MG63 (cell line): ENCODE measurements around the gene ATR. TPM values are rescaled to one million over a fixed set of nuclear protein-coding genes. Genes with fewer than 3 reads are reported as not detected.

ENCODE experiments used
- DNase-seq: peaks from one replicate; pipeline ENCODE4 v3.0.0-alpha.2; 2020
- H3K27me3 ChIP-seq: fragments of 250-450 bp; sonication (Bioruptor Pico); 2 replicates; pipeline ENCODE4 v1.5.1; 2020; ENCODE audit warnings: mild to moderate bottlenecking, moderate library complexity
- H3K36me3 ChIP-seq: fragments of 250-450 bp; sonication (Bioruptor Pico); 2 replicates; pipeline ENCODE4 v1.5.1; 2020; ENCODE audit warnings: mild to moderate bottlenecking, moderate library complexity
- H3K4me3 ChIP-seq: fragments of 250-450 bp; sonication (Bioruptor Pico); 2 replicates; pipeline ENCODE4 v1.5.1; 2020; ENCODE audit warnings: mild to moderate bottlenecking, moderate library complexity
- H3K9me3 ChIP-seq: fragments of 250-450 bp; sonication (Bioruptor Pico); 2 replicates; pipeline ENCODE4 v1.5.1; 2020; ENCODE audit warnings: mild to moderate bottlenecking, moderate library complexity
- total RNA-seq: library from RNA; depleted of rRNA; stranded (reverse); fragments of >200 nt; shearing (Covaris generic); gene quantifications from 2 replicates; pipeline ENCODE4 v1.2.3, GENCODE V29; 2014; ENCODE audit warnings: low replicate concordance

Gene ATR
- total RNA-seq, 1 experiment from 2014 or later: 11.1 TPM

GRCh38 chr3:142498397-142499180, 79.9 kb downstream of the ATR start:
- DNase-seq: no peak
- Histone ChIP-seq H3K27me3 (no peaks in the 10 kb centered on the region), H3K36me3 (peaks cover 48% of the 10 kb centered on the region), H3K4me3 (no peak overlapping the region), H3K9me3 (no peaks in the 10 kb centered on the region)

- Histone ChIP-seq H3K4me3 (no peak overlapping the region), H3K9me3 (no peaks in the 10 kb centered on the region), H3K27me3 (no peaks in the 10 kb centered on the region), H3K36me3 (peaks cover 56% of the 10 kb centered on the region)
- no peak for DNase-seq
These were observed 80.8 kb downstream of the ATR start for GRCh38 chr3:142497729-142498128.

- no peak for DNase-seq
- no peak overlapping the region for H3K4me3 ChIP-seq
- peaks cover 74% of the 10 kb centered on the region for H3K36me3 ChIP-seq
- H3K9me3 ChIP-seq: no peaks in the 10 kb centered on the region
- no peaks in the 10 kb centered on the region for H3K27me3 ChIP-seq
These were observed 83.4 kb downstream of the ATR start for GRCh38 chr3:142495103-142495502.

GRCh38 chr3:142492184-142492583, 86.3 kb downstream of the ATR start:
- DNase-seq: no peak
- H3K36me3 ChIP-seq: peaks cover 88% of the 10 kb centered on the region
- H3K27me3 ChIP-seq: no peaks in the 10 kb centered on the region
- H3K4me3 ChIP-seq: no peak overlapping the region
- H3K9me3 ChIP-seq: no peaks in the 10 kb centered on the region

- Histone ChIP-seq H3K4me3 (no peak overlapping the region), H3K36me3 (peaks cover 85% of the 10 kb centered on the region), H3K27me3 (no peaks in the 10 kb centered on the region), H3K9me3 (no peaks in the 10 kb centered on the region)
- DNase-seq: peak; percentile 15
These were observed 88.8 kb downstream of the ATR start for GRCh38 chr3:142489572-142490323.

GRCh38 chr3:142484912-142485435, 93.6 kb downstream of the ATR start:
- no peak for DNase-seq
- Histone ChIP-seq H3K9me3 (peaks cover 30% of the 10 kb centered on the region), H3K27me3 (no peaks in the 10 kb centered on the region), H3K4me3 (no peak overlapping the region), H3K36me3 (peaks cover 84% of the 10 kb centered on the region)

- H3K9me3 ChIP-seq: peaks cover 46% of the 10 kb centered on the region
- peaks cover 69% of the 10 kb centered on the region for H3K36me3 ChIP-seq
- no peak overlapping the region for H3K4me3 ChIP-seq
- no peak for DNase-seq
- H3K27me3 ChIP-seq: no peaks in the 10 kb centered on the region
These were observed 97.3 kb downstream of the ATR start for GRCh38 chr3:142481196-142481595.

- H3K36me3 ChIP-seq: peaks cover 18% of the 10 kb centered on the region
- DNase-seq: no peak
- H3K27me3 ChIP-seq: no peaks in the 10 kb centered on the region
- no peak overlapping the region for H3K4me3 ChIP-seq
- H3K9me3 ChIP-seq: peaks cover 11% of the 10 kb centered on the region
These were observed 107.7 kb downstream of the ATR start for GRCh38 chr3:142470826-142471225.

- no peak for DNase-seq
- H3K4me3 ChIP-seq: no peak overlapping the region
- peaks cover 12% of the 10 kb centered on the region for H3K36me3 ChIP-seq
- peaks cover 2% of the 10 kb centered on the region for H3K9me3 ChIP-seq
- H3K27me3 ChIP-seq: no peaks in the 10 kb centered on the region
These were observed 110.1 kb downstream of the ATR start for GRCh38 chr3:142468456-142468855.

GRCh38 chr3:142467768-142468167, 110.8 kb downstream of the ATR start:
- DNase-seq: no peak
- H3K27me3 ChIP-seq: no peaks in the 10 kb centered on the region
- no peak overlapping the region for H3K4me3 ChIP-seq
- H3K36me3 ChIP-seq: peaks cover 11% of the 10 kb centered on the region
- H3K9me3 ChIP-seq: no peaks in the 10 kb centered on the region

- no peak overlapping the region for H3K4me3 ChIP-seq
- peaks cover 19% of the 10 kb centered on the region for H3K36me3 ChIP-seq
- H3K27me3 ChIP-seq: no peaks in the 10 kb centered on the region
- no peaks in the 10 kb centered on the region for H3K9me3 ChIP-seq
- no peak for DNase-seq
These were observed 117.8 kb downstream of the ATR start for GRCh38 chr3:142460689-142461088.

GRCh38 chr3:142459929-142460328, 118.6 kb downstream of the ATR start:
- no peak overlapping the region for H3K4me3 ChIP-seq
- H3K9me3 ChIP-seq: no peaks in the 10 kb centered on the region
- peaks cover 19% of the 10 kb centered on the region for H3K36me3 ChIP-seq
- H3K27me3 ChIP-seq: no peaks in the 10 kb centered on the region
- no peak for DNase-seq

- no peaks in the 10 kb centered on the region for H3K9me3 ChIP-seq
- H3K27me3 ChIP-seq: no peaks in the 10 kb centered on the region
- DNase-seq: no peak
- no peak overlapping the region for H3K4me3 ChIP-seq
- H3K36me3 ChIP-seq: peaks cover 19% of the 10 kb centered on the region
These were observed 119.4 kb downstream of the ATR start for GRCh38 chr3:142459096-142459495.

- no peak for DNase-seq
- Histone ChIP-seq H3K9me3 (no peaks in the 10 kb centered on the region), H3K4me3 (no peak overlapping the region), H3K36me3 (peaks cover 17% of the 10 kb centered on the region), H3K27me3 (no peaks in the 10 kb centered on the region)
These were observed 127.7 kb downstream of the ATR start for GRCh38 chr3:142450881-142451280.

GRCh38 chr3:142450189-142450588, 128.3 kb downstream of the ATR start:
- Histone ChIP-seq H3K4me3 (no peak overlapping the region), H3K36me3 (peaks cover 17% of the 10 kb centered on the region), H3K9me3 (no peaks in the 10 kb centered on the region), H3K27me3 (no peaks in the 10 kb centered on the region)
- DNase-seq: no peak

GRCh38 chr3:142447852-142448823, 130.4 kb downstream of the ATR start, which contains the start of gene XRN1:
TSS of gene XRN1 (minus strand) at chr3:142448037. CDS start at chr3:142447944, 93 bp downstream.
- H3K27me3 ChIP-seq: no peaks in the 10 kb centered on the region
- H3K36me3 ChIP-seq: peaks cover 24% of the 10 kb centered on the region
- H3K4me3 ChIP-seq: peak within 1 kb of the TSS; percentile 92
- DNase-seq: peak; percentile 99
- H3K9me3 ChIP-seq: no peaks in the 10 kb centered on the region
